Osteocyte (in vitro differentiated cells): Measurements from ENCODE around the gene TENM4. TPM values are rescaled to one million over a fixed set of nuclear protein-coding genes. Genes with fewer than 3 reads are reported as not detected.
A peak's percentile ranks its signal among the peaks of the same experiment; 100 is the strongest.

Experiments
- DNase-seq: peaks from one replicate; pipeline ENCODE4 v3.0.0; 2021; ENCODE audit warnings: mixed read lengths; ENCODE audit not compliant: unreplicated experiment; ENCODE audit errors: extremely low spot score
- H3K27ac Mint-ChIP-seq: one replicate; pipeline ENCODE4 v1.8.0; 2021; ENCODE audit warnings: mild to moderate bottlenecking, mixed read lengths; ENCODE audit not compliant: unreplicated experiment
- H3K27me3 Mint-ChIP-seq: one replicate; pipeline ENCODE4 v1.8.0; 2021; ENCODE audit warnings: mixed read lengths; ENCODE audit not compliant: unreplicated experiment
- H3K36me3 Mint-ChIP-seq: one replicate; pipeline ENCODE4 v1.8.0; 2021; ENCODE audit warnings: mixed read lengths; ENCODE audit not compliant: unreplicated experiment
- H3K4me1 Mint-ChIP-seq: one replicate; pipeline ENCODE4 v1.8.0; 2021; ENCODE audit warnings: mixed read lengths; ENCODE audit not compliant: unreplicated experiment
- H3K4me3 Mint-ChIP-seq: one replicate; pipeline ENCODE4 v1.8.0; 2021; ENCODE audit warnings: mild to moderate bottlenecking, moderate library complexity, mixed read lengths; ENCODE audit not compliant: unreplicated experiment
- H3K9me3 Mint-ChIP-seq: one replicate; pipeline ENCODE4 v1.8.0; 2021; ENCODE audit warnings: mixed read lengths; ENCODE audit not compliant: unreplicated experiment
- total RNA-seq: library from RNA; stranded (reverse); gene quantifications from 2 replicates; pipeline ENCODE4 v1.2.1, GENCODE V29; 2021
- TF ChIP-seq, protein P1 (sequence below): fragments of 200-600 bp; sonication (generic); IDR thresholded peaks from 2 replicates; pipeline ENCODE4 v1.5.0; 2021; ENCODE audit warnings: antibody characterized with exemption, mild to moderate bottlenecking, moderate library complexity

The TENM4 gene
- total RNA-seq, 1 donor from 2014 or later = 74.1 TPM

DNA sequence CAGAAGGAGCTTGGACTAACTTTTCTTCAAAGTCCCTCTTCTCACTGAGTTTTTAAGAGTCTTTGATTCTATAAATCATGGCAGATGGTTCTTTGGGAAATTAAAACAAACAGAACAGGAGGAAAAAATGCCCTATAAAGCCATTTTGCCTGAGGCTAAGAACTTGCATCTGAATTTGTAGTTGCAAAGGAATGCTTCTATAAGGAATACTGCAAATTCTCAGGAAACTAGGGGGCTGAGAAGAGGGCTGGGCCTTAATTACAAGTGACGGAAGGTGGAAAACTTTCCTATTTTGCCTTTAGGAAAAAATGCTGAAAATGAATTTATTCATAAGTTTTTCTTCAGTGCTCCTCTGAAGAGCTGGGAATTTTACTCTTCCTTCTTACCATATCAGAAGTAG is 776.2 kb downstream of the TENM4 start:
- TF ChIP-seq, protein P1, sequence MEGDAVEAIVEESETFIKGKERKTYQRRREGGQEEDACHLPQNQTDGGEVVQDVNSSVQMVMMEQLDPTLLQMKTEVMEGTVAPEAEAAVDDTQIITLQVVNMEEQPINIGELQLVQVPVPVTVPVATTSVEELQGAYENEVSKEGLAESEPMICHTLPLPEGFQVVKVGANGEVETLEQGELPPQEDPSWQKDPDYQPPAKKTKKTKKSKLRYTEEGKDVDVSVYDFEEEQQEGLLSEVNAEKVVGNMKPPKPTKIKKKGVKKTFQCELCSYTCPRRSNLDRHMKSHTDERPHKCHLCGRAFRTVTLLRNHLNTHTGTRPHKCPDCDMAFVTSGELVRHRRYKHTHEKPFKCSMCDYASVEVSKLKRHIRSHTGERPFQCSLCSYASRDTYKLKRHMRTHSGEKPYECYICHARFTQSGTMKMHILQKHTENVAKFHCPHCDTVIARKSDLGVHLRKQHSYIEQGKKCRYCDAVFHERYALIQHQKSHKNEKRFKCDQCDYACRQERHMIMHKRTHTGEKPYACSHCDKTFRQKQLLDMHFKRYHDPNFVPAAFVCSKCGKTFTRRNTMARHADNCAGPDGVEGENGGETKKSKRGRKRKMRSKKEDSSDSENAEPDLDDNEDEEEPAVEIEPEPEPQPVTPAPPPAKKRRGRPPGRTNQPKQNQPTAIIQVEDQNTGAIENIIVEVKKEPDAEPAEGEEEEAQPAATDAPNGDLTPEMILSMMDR = no peak
- no peak overlapping the region for H3K4me3 Mint-ChIP-seq
- no peaks in the 10 kb centered on the region for H3K27me3 Mint-ChIP-seq
- DNase-seq = no peak
- peaks cover 18% of the 10 kb centered on the region for H3K36me3 Mint-ChIP-seq
- H3K4me1 Mint-ChIP-seq = peaks cover 75% of the 10 kb centered on the region
- no peaks in the 10 kb centered on the region for H3K9me3 Mint-ChIP-seq
- H3K27ac Mint-ChIP-seq = peak overlapping the region; percentile 84

DNA sequence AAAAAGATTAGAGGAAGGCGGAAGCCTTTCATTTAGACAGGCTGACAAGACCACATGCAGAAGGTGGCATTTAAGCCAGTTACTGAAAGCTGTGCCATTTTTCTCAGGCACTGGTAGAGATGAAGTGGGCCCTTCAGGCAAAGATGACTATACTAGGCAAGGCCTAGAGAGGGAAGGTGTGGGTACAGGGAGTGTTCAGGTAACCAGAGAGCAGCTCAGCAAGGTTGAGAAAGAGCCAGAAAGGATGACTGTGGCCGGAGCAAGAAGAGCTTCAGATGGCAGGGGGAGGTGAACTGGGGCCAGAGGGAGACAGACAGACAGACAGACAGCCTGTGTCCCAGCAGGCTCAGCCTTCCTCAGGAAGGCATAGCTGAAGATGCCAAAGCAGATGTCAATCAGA is 778.0 kb downstream of the TENM4 start:
- H3K4me3 Mint-ChIP-seq = no peak overlapping the region
- peaks cover 12% of the 10 kb centered on the region for H3K36me3 Mint-ChIP-seq
- no peaks in the 10 kb centered on the region for H3K9me3 Mint-ChIP-seq
- DNase-seq = no peak
- H3K27me3 Mint-ChIP-seq = no peaks in the 10 kb centered on the region
- H3K27ac Mint-ChIP-seq = peak overlapping the region; percentile 9
- TF ChIP-seq, protein P1 = no peak
- H3K4me1 Mint-ChIP-seq = peaks cover 71% of the 10 kb centered on the region

DNA sequence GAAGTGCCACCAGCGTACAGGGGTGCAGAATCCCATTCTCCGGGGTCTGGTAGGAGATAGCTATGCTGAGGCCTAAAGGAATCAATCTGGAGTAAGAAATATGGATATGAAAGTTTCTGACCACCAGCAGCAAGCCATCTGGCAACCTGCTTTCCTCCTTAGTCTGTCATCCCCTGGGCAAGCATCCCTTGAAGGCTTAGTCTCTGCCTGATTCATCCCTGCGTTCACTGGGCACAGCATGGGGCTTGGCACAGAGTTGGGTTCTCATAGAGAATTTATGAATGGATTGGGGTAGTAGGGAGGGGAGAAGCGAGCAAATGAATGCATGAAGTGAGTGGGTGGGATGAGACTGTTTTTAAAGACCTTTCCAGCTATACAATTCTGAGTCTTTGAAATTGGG is 780.4 kb downstream of the TENM4 start:
- no peaks in the 10 kb centered on the region for H3K9me3 Mint-ChIP-seq

DNA sequence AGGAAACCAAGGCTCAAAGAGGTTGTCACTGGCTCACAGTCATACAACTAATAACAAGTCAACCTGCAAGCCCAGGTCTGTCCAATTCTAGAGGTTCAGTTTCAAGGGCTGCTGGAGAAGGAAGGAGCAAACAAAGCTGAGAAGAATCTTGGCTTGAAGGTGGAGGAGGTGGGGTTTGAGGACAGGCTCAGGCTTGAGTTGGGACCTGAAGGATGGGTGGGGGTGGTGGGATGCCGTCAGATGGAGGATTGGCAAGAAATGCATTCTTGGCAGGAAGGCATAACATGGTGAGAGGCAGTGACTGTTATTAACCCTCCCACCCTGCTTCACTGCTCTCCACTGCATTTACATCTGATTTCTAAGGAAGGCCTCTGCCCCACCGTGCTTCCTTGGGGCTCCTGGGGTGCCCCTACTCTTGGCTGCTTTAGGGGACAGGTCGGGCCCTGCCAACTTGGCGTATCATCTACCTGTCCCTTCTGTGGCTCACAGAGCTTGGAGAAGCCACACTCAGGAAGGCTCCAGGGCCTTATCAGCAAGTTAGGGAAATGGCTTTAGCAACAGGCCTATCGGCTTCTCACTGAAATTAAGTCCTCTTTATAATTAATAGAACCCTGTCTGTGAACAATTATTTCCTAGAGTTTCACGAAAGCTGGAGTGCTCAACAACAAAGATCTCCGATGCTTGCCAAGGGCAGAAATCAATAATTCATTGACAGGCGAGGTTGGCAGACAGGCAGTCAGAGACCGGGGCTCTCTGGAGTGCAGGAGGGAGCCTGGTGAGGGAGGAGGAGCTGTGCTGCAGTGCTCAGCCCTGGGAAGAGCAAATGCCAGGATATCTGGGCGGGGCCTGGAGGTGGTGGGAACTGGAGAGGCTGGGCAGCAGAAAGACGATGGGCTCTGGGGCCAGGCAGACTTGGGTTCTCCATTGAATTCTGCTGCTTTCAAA is 781.2 kb downstream of the TENM4 start:
- no peak overlapping the region for H3K27ac Mint-ChIP-seq
- no peaks in the 10 kb centered on the region for H3K27me3 Mint-ChIP-seq
- peak; percentile 75 for DNase-seq
- peaks cover 18% of the 10 kb centered on the region for H3K36me3 Mint-ChIP-seq
- peaks cover 48% of the 10 kb centered on the region for H3K4me1 Mint-ChIP-seq
- no peaks in the 10 kb centered on the region for H3K9me3 Mint-ChIP-seq
- H3K4me3 Mint-ChIP-seq = no peak overlapping the region
- TF ChIP-seq, protein P1 = no peak

More for the DNA sequence above, 780.4 kb downstream of the TENM4 start:
- H3K4me3 Mint-ChIP-seq = no peak overlapping the region
- peaks cover 18% of the 10 kb centered on the region for H3K36me3 Mint-ChIP-seq
- TF ChIP-seq, protein P1 = no peak
- peak; percentile 63 for DNase-seq
- peaks cover 53% of the 10 kb centered on the region for H3K4me1 Mint-ChIP-seq
- H3K27me3 Mint-ChIP-seq = no peaks in the 10 kb centered on the region
- H3K27ac Mint-ChIP-seq = peak overlapping the region; percentile 20

DNA sequence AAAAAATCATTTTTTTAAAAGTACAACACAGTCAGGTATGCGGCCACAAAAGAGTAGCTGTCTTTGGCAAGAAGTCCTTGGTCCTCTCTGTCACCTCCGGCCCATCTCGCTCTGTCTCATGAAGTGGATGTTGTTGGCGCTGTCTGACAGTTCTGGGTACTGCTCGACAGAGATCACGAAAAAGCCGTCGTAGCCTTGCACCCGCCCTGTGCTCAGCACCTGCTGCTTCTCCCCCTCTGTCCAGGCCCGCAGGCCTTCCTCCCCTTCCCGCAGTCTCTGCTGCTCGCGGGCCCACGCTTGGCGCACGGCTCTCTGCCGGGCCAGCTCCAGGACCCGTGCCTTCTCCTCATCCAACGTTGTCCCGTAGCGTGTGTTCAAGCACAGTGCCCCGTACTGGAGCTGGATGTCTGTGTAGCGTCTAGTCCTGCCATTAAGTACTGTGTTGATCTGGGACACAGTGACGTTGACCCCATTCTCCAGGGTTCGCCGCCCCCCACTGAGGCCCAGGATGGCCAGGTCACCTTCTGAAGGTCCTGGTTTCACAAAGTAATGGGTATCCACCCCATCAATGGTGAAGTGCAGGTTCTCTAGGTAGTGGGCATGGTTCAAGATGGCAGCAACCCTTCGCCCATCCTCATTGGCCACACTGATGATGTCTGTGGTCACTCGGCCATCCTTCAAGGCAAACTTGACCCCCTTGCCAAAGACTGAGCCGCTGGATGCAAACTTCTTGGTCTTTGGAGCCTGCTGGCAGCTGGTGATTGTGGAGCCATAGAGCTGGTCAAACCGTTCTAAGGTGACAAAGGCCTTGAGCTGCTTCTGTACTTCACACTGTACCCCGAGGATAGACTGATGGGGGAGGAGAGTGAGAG is 782.6 kb downstream of the TENM4 start:
- Mint-ChIP-seq H3K4me3 (no peak overlapping the region), H3K27me3 (no peaks in the 10 kb centered on the region), H3K36me3 (peaks cover 18% of the 10 kb centered on the region), H3K9me3 (no peaks in the 10 kb centered on the region), H3K27ac (no peak overlapping the region), H3K4me1 (peaks cover 48% of the 10 kb centered on the region)
- DNase-seq = peak; percentile 75
- TF ChIP-seq, protein P1 = no peak
